ENCODE data around the gene NADSYN1.

GRCh38 chr11:71519546-71519945 is 66.5 kb downstream of the NADSYN1 start:
- TF ChIP-seq POLR2A (IDR thresholded peaks at IDR 0.05) = no peak
- TF ChIP-seq CTCF (IDR thresholded peaks at IDR 0.05) = no peak
- TF ChIP-seq EP300 (IDR thresholded peaks at IDR 0.05) = no peak
- TF ChIP-seq POLR2AphosphoS5 (IDR thresholded peaks at IDR 0.05) = no peak
